Subcutaneous abdominal adipose tissue (tissue), 5 donors: ENCODE results near the gene FLNA.
"Not testable (repeated sequence)": the region's sequence is repeated elsewhere in the genome, so short reads cannot be mapped to it uniquely, and the experiment has no call there.

Experiments used
- H3K27ac ChIP-seq: one replicate; pipeline ENCODE4 v1.7.0; 2013; ENCODE audit warnings: low read depth, mild to moderate bottlenecking, inconsistent platforms, low read length, moderate library complexity
- H3K27me3 ChIP-seq, 5 donors: one replicate each; pipeline ENCODE4 v1.7.0; 2013; ENCODE audit warnings: low read length in 5 of 5, inconsistent platforms in 1 of 5; ENCODE audit not compliant: control insufficient read depth in 5 of 5, insufficient read depth in 4 of 5
- H3K36me3 ChIP-seq, 5 donors: one replicate each; pipeline ENCODE4 v1.7.0; 2013; ENCODE audit warnings: low read length in 5 of 5; ENCODE audit not compliant: control insufficient read depth in 5 of 5, insufficient read depth in 5 of 5
- H3K4me1 ChIP-seq, 5 donors: one replicate each; pipeline ENCODE4 v1.7.0; 2013; ENCODE audit warnings: low read length in 5 of 5, mild to moderate bottlenecking in 3 of 5, moderate library complexity in 1 of 5; ENCODE audit not compliant: control insufficient read depth in 5 of 5, insufficient read depth in 5 of 5
- H3K4me3 ChIP-seq, 5 donors: one replicate each; pipeline ENCODE4 v1.7.0; 2013; ENCODE audit warnings: low read length in 5 of 5, low read depth in 1 of 5
- H3K9ac ChIP-seq, 5 donors: one replicate each; pipeline ENCODE4 v1.7.0; 2013; ENCODE audit warnings: low read length in 5 of 5, mild to moderate bottlenecking in 4 of 5, moderate library complexity in 3 of 5
- H3K9me3 ChIP-seq, 5 donors: one replicate each; pipeline ENCODE4 v1.7.0; 2013; ENCODE audit warnings: low read length in 5 of 5; ENCODE audit not compliant: control insufficient read depth in 5 of 5
- donor health status: healthy.
- donor health status: healthy.
- donor health status: healthy.
- donor health status: healthy.
- donor health status: healthy.

FLNA gene

DNA sequence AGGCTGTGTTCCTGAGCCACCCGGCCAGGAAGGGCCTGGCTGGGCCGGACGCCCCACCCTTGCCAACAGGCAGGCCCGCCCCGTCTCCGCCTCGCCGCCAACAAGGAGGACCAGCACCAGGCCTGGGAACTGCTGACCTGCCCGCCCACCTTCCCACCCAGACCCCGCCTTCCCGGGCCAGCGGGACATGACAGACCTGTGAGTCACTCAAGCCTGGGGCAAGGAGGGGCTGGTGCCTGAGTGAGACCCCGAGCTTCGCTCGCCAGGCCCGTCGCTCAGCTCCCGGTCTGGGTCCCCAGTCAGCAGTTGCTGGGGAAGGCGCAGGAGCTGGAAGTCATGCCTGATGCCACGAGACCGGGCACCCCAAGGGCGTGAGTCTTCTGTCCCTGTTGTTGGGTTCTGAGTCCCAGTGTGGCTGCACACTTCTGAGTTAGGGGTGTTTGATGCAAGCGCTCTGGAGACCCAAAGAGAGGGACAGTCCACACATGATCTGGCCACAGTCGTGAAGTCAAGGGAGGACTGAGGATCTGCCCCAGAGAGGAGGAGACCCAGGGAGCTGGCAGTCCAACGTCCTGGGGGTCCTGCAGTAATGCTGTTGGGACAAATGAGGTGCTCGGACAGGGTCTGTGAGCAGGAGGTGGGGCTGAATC lies 34.9 kb upstream of the FLNA start, which contains the start of gene DNASE1L1:
TSS of gene DNASE1L1 (minus strand) at position 33 of the 650 bp plus-strand sequence. CDS start 3,686 bp downstream, outside the sequence.
- Histone ChIP-seq H3K9ac (peak within 1 kb of the TSS; percentile 22 to 81 (median 60)), H3K27ac (peak within 1 kb of the TSS; percentile 74), H3K4me3 (peak within 1 kb of the TSS; percentile 33 to 63 (median 53)), H3K9me3 (no peaks in the 10 kb centered on the region), H3K36me3 (peaks cover 0 to 15% (median 4%) of the 10 kb centered on the region in 5 donors), H3K4me1 (peaks cover 3 to 25% (median 18%) of the 10 kb centered on the region in 5 donors), H3K27me3 (peaks cover 0 to 19% (median 5%) of the 10 kb centered on the region in 5 donors)

GRCh38 chrX:154408659-154409221 lies 34.3 kb upstream of the FLNA start:
- peaks cover 0 to 18% (median 4%) of the 10 kb centered on the region in 5 donors for H3K27me3 ChIP-seq
- H3K9me3 ChIP-seq, result no peaks in the 10 kb centered on the region
- H3K4me1 ChIP-seq, result peaks cover 3 to 25% (median 18%) of the 10 kb centered on the region in 5 donors
- peak overlapping the region; percentile 22 to 81 (median 49) for H3K9ac ChIP-seq
- peaks cover 0 to 14% (median 3%) of the 10 kb centered on the region in 5 donors for H3K36me3 ChIP-seq
- peak overlapping the region; percentile 33 to 63 (median 53) for H3K4me3 ChIP-seq
- H3K27ac ChIP-seq, result peak overlapping the region; percentile 65

DNA sequence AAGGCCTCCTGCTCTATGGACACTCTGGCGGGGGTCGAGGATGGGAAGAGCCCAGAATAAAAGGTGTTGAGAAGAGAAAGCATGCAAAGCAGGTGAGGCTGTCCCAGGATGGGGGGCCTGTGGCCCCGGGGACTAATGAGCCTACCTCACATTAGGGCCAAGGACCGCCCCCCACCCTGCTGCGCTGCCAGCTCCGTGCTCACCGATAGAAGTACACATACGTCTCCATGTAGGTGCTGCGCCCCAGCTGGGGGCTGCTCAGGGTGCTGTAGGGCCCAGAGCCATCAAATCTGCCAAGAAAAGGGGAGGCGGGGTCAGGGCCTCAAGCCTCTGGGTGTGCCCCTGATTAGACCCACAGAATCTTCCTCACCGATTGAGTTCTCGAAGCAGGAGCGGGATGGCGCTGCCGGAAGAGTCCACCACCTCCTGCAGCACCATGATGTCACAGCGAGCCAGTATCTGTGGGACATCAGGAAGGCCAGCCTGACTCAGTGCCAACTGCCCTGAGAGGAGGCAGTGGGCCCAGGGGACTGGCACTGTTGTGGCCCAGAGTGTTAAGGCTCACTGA lies 30.3 kb upstream of the FLNA start:
- H3K4me3 ChIP-seq, result no peak overlapping the region

GRCh38 chrX:154403858-154404257 lies 29.4 kb upstream of the FLNA start:
- peaks cover 5 to 22% (median 16%) of the 10 kb centered on the region in 5 donors for H3K4me1 ChIP-seq
- H3K27me3 ChIP-seq, result peaks cover 0 to 13% (median 4%) of the 10 kb centered on the region in 5 donors

More for the DNA sequence above, 30.3 kb upstream of the FLNA start:
- H3K9me3 ChIP-seq, result no peaks in the 10 kb centered on the region
- H3K27me3 ChIP-seq, result peaks cover 0 to 18% (median 4%) of the 10 kb centered on the region in 5 donors
- peaks cover 0 to 38% (median 20%) of the 10 kb centered on the region in 5 donors for H3K36me3 ChIP-seq
- H3K9ac ChIP-seq, result no peak overlapping the region
- peaks cover 6 to 17% (median 11%) of the 10 kb centered on the region in 5 donors for H3K4me1 ChIP-seq
- H3K27ac ChIP-seq, result no peak overlapping the region

DNA sequence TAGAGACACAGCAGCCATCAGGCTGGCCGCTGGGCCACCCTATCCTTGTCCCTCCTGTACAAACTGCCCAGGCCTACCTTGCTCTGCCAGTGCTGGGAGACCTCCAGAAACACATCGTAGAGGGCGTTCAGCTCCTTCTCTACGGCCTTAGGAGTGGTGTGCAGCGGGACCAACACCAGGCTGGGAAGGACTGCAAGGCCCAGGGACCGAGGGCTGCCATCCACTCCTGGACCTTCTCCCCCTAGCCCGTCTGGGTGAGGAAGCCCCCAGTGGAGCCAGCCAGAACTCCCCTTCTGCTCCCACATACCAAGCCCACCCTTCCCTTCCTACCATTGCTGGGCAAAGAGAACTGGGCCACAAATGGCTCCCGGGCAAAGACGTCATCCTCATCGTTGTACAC lies 28.8 kb upstream of the FLNA start:
- Histone ChIP-seq H3K9me3 (peaks cover 0 to 6% (median 5%) of the 10 kb centered on the region in 5 donors), H3K27me3 (peaks cover 0 to 9% (median 4%) of the 10 kb centered on the region in 5 donors), H3K4me3 (no peak overlapping the region)

More at GRCh38 chrX:154403858-154404257, 29.4 kb upstream of the FLNA start:
- Histone ChIP-seq H3K4me3 (no peak overlapping the region), H3K9me3 (no peaks in the 10 kb centered on the region), H3K36me3 (peaks cover 0 to 46% (median 28%) of the 10 kb centered on the region in 5 donors), H3K27ac (no peak overlapping the region), H3K9ac (no peak overlapping the region)

DNA sequence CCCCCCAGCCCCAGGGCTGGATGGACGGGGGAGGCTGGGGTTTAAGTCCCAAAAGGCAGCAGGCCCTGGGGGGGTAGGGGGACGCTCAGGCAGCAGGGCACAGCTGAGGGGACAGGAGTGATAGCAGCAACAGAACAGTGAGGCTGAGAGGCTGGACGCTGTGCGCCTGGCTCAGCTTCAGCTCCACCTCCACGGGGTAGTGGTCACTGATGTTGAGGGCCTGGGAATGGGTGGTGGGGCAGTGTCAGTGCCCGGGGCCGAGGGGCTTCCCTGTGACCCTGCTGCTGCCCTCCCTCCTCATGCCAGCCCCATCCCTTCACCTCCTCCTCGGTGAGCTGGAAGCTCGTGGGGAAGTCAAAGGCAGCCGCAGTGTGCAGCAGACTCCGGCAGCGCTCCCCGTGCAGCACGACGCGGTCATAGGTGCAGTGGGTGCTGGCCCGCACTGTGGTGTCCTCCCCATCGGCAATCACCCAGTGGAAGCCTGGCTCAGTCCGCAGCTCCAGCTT lies 28.2 kb upstream of the FLNA start:
- no peak overlapping the region for H3K9ac ChIP-seq
- peaks cover 0 to 9% (median 4%) of the 10 kb centered on the region in 5 donors for H3K27me3 ChIP-seq
- H3K27ac ChIP-seq, result no peak overlapping the region
- H3K36me3 ChIP-seq, result peaks cover 0 to 46% (median 28%) of the 10 kb centered on the region in 5 donors
- peaks cover 8 to 19% (median 15%) of the 10 kb centered on the region in 5 donors for H3K4me1 ChIP-seq
- H3K4me3 ChIP-seq, result no peak overlapping the region
- peaks cover 0 to 11% (median 5%) of the 10 kb centered on the region in 5 donors for H3K9me3 ChIP-seq

More for the DNA sequence above, 28.8 kb upstream of the FLNA start:
- no peak overlapping the region for H3K9ac ChIP-seq
- peaks cover 6 to 16% (median 15%) of the 10 kb centered on the region in 5 donors for H3K4me1 ChIP-seq
- H3K27ac ChIP-seq, result no peak overlapping the region
- peaks cover 0 to 46% (median 28%) of the 10 kb centered on the region in 5 donors for H3K36me3 ChIP-seq

- Histone ChIP-seq H3K9ac (no peak overlapping the region), H3K27ac (no peak overlapping the region), H3K27me3 (peaks cover 0 to 9% (median 4%) of the 10 kb centered on the region in 5 donors), H3K4me3 (no peak overlapping the region), H3K4me1 (peaks cover 8 to 25% (median 18%) of the 10 kb centered on the region in 5 donors), H3K36me3 (peaks cover 0 to 46% (median 28%) of the 10 kb centered on the region in 5 donors), H3K9me3 (peaks cover 0 to 11% (median 5%) of the 10 kb centered on the region in 5 donors)
Observed at GRCh38 chrX:154401918-154402621, 27.6 kb upstream of the FLNA start.

DNA sequence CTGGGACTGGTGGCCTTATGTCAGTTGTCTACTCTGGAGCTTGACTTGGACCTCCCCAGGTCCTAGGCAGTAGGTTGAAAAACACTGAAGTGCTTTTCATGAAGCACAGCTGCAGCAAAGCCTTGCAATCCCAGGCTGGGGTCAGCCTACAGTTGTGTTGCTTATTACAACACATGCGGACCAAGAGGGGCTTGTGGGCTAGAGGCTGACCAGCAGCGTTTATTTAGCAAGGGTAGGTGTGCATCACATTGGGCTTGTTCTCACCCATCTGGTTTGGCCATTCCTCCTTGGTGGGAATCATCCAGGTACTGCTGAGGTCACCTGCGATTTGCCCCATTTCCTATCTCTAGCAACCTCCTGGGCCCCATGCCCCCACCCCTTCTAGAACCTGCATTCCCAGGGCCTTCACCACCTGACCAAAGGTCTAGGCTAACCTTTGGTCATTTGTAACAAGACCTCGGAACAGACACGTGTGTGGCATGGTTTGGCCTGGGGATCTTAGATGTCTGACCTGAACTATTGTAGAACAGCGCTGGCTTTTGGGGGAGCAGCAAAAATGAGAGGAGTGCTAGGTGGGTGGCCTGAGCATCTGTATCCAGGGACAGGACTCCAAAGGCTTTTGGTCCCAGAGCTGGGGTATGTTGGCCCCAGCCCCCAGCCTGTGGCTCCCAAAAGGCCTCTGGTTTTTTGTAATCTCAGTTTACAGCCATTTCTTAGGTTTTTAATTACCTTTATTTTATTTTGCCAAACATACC lies 26.8 kb upstream of the FLNA start:
- H3K27ac ChIP-seq, result no peak overlapping the region
- H3K36me3 ChIP-seq, result peaks cover 0 to 46% (median 28%) of the 10 kb centered on the region in 5 donors
- H3K9ac ChIP-seq, result no peak overlapping the region
- peaks cover 8 to 29% (median 20%) of the 10 kb centered on the region in 5 donors for H3K4me1 ChIP-seq
- H3K27me3 ChIP-seq, result peaks cover 0 to 9% (median 4%) of the 10 kb centered on the region in 5 donors
- no peak overlapping the region for H3K4me3 ChIP-seq
- peaks cover 0 to 11% (median 5%) of the 10 kb centered on the region in 5 donors for H3K9me3 ChIP-seq

DNA sequence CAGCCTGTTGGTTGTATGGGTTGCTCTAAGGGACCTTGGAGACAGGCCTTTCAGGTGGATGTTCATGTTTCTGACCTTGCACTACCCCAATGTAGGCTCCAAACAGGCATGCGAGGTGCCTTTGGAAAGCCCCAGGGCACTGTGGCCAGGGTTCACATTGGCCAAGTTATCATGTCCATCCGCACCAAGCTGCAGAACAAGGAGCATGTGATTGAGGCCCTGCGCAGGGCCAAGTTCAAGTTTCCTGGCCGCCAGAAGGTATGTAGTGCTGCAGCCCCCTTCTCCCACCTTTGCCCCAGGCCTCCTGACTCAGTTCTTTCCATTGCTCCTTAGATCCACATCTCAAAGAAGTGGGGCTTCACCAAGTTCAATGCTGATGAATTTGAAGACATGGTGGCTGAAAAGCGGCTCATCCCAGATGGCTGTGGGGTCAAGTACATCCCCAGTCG lies 26.0 kb upstream of the FLNA start:
- not testable (repeated sequence) for H3K27me3 ChIP-seq, H3K27ac ChIP-seq, H3K9ac ChIP-seq
- H3K4me3 ChIP-seq, result peak overlapping the region in 2 of 5 donors; percentile 81 to 88
- peaks cover 0 to 11% (median 5%) of the 10 kb centered on the region in 5 donors for H3K9me3 ChIP-seq
- peaks cover 0 to 46% (median 28%) of the 10 kb centered on the region in 5 donors for H3K36me3 ChIP-seq
- H3K4me1 ChIP-seq, result peaks cover 8 to 29% (median 20%) of the 10 kb centered on the region in 5 donors
